ENCODE results near the gene RAB3A. TPM values are rescaled to one million over a fixed set of nuclear protein-coding genes. Genes with fewer than 3 reads are reported as not detected.

The RAB3A gene
- total RNA-seq, 3 donors from 2014 or later (not counting 1 experiment from before 2014, with no cell fraction given) = 5.2 to 7.8 (median 7.6) TPM

DNA sequence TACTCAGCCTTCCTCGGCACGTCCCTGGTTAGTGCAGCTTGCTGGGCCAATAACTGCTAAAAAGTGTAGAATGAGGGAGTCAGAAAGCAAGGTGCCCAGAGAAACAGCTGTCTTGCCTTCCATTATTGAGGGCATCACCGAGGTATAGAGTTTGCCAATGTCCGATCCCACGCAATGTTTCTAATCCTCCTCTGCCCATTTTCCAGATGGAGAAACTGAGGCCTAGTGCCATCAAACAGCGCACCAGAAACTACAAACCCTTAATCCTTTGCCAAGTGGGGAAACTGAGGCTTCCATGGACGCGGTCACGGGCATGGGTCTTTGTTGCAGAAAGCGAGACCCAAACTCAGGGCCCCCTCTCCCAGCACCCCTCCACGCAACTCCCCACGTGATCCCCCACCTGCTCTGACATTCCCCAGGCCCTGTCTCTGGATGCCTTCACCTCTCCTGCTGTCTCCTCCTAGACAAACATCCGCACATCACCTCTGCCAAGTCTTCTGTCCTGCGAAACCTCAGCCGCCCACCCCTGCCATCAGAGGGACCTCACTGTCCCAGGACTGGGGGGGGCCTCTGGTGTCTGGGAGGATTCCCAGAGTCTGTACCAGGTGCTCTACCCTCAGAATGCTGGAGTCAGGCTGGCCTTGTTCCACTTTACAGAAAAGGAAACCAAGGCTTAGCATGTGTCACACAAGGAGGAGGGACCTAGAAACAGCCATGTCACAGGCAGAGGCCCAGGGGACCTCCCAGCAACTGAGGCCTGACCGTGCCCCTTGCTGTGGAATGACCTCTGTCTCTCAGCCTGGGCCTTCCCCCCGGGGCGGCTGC lies 23.3 kb upstream of the RAB3A start:
- Mint-ChIP-seq H3K9me3 (no peaks in the 10 kb centered on the region), H3K27ac (no peak overlapping the region), H3K36me3 (no peaks in the 10 kb centered on the region), H3K4me1 (peaks cover 9 to 17% of the 10 kb centered on the region in 2 donors), H3K4me3 (no peak overlapping the region), H3K27me3 (ENCODE audit: low read depth in 2 of 2) (peaks cover 47 to 66% of the 10 kb centered on the region in 2 donors)
- Histone ChIP-seq H3K4me3 (ENCODE audit: low read length) (no peak overlapping the region), H3K36me3 (ENCODE audit: control insufficient read depth, insufficient read depth, low read length) (no peaks in the 10 kb centered on the region), H3K27ac (ENCODE audit: low read length) (no peak overlapping the region), H3K27me3 (ENCODE audit: control insufficient read depth, insufficient read depth, low read length) (peaks cover 39% of the 10 kb centered on the region), H3K9me3 (ENCODE audit: control insufficient read depth, insufficient read depth, low read length) (no peaks in the 10 kb centered on the region), H3K4me1 (ENCODE audit: control insufficient read depth, insufficient read depth, low read length) (peaks cover 19% of the 10 kb centered on the region)
- DNase-seq = no peak
- ATAC-seq = no peak
- intact Hi-C loops (cut with micrococcal nuclease) = no loop called here
- WGBS (ENCODE audit: insufficient coverage) = 83% methylated on average over 18 of the region's 18 CpGs
- TF ChIP-seq, protein P1, sequence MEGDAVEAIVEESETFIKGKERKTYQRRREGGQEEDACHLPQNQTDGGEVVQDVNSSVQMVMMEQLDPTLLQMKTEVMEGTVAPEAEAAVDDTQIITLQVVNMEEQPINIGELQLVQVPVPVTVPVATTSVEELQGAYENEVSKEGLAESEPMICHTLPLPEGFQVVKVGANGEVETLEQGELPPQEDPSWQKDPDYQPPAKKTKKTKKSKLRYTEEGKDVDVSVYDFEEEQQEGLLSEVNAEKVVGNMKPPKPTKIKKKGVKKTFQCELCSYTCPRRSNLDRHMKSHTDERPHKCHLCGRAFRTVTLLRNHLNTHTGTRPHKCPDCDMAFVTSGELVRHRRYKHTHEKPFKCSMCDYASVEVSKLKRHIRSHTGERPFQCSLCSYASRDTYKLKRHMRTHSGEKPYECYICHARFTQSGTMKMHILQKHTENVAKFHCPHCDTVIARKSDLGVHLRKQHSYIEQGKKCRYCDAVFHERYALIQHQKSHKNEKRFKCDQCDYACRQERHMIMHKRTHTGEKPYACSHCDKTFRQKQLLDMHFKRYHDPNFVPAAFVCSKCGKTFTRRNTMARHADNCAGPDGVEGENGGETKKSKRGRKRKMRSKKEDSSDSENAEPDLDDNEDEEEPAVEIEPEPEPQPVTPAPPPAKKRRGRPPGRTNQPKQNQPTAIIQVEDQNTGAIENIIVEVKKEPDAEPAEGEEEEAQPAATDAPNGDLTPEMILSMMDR (IDR thresholded peaks at IDR 0.05) = no peak

DNA sequence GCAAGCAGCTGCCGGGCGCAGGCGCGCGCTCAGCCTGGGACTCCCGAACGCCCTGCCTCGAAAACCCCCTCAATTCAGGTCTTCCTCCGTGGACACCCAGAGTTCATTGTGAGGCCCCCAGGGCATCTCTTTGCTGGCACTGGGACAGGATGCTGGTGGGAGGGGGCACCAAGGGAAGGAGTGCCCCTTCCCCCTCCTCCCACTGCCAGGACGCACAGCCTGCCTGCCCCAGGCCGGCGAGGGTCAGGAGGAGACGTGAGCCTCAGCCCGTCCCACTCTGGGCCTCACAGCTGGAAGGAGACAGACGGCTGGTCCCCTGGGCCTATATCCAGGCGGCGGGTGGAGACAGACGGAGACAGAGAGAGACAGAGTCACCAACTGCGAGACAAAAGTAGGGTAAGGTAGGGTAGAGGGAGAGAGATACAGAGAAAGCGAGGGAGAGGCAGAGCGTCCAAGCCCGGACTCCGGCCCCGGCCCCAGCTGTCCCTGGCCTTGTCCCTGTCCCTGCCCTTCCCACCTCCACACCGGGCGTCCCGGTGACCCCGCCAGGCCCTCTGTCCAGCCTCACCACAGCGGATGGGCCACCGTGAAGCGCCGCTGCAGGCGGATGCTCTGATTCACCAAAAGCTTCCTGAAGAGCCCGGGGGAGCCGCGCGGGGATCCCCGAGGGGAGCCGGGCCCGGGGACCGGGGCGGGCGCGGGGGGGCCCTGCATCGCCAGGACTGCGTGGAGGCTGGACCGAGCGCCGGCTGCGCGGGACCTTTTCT lies 22.0 kb upstream of the RAB3A start, which contains the start of gene PDE4C:
PDE4C (minus strand) TSS at position 737 of the 767 bp plus-strand sequence; CDS start at position 714, 23 bp downstream.
- Mint-ChIP-seq H3K27me3 (ENCODE audit: low read depth in 2 of 2) (peaks cover 44 to 65% of the 10 kb centered on the region in 2 donors), H3K36me3 (no peaks in the 10 kb centered on the region), H3K9me3 (no peaks in the 10 kb centered on the region), H3K27ac (no peak within 1 kb of the TSS), H3K4me1 (peaks cover 9 to 17% of the 10 kb centered on the region in 2 donors), H3K4me3 (no peak within 1 kb of the TSS)
- Histone ChIP-seq H3K4me3 (ENCODE audit: low read length) (no peak within 1 kb of the TSS), H3K27me3 (ENCODE audit: control insufficient read depth, insufficient read depth, low read length) (peaks cover 35% of the 10 kb centered on the region), H3K27ac (ENCODE audit: low read length) (no peak within 1 kb of the TSS), H3K4me1 (ENCODE audit: control insufficient read depth, insufficient read depth, low read length) (peaks cover 19% of the 10 kb centered on the region), H3K9me3 (ENCODE audit: control insufficient read depth, insufficient read depth, low read length) (no peaks in the 10 kb centered on the region), H3K36me3 (ENCODE audit: control insufficient read depth, insufficient read depth, low read length) (no peaks in the 10 kb centered on the region)
- no peak for DNase-seq
- intact Hi-C loops (cut with micrococcal nuclease) = no loop called here
- WGBS (ENCODE audit: insufficient coverage) = 5% methylated on average over 51 of the region's 51 CpGs
- ATAC-seq = peak in 2 of 3 donors; percentile 8 to 19
- TF ChIP-seq, protein P1 (IDR thresholded peaks at IDR 0.05) = no peak

DNA sequence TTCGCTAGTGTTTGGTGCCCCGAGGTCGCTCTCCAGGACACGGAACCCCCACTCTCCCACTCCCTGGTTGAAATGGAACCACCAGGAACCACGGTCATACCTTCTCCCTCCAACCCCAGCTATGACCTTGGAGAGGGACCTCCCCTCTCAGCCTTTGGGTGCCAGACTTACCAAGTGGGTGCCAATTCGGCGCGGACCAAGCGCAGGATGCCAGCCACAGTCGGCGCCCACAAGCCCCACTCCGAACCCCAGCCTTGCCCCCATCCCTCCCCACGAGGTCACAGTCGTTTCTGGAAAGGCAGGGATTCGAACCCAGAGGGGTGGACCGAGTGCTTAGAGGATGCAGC lies 21.5 kb upstream of the RAB3A start:
- Histone ChIP-seq H3K4me3 (ENCODE audit: low read length) (no peak overlapping the region), H3K9me3 (ENCODE audit: control insufficient read depth, insufficient read depth, low read length) (no peaks in the 10 kb centered on the region), H3K27me3 (ENCODE audit: control insufficient read depth, insufficient read depth, low read length) (peaks cover 35% of the 10 kb centered on the region), H3K36me3 (ENCODE audit: control insufficient read depth, insufficient read depth, low read length) (no peaks in the 10 kb centered on the region), H3K4me1 (ENCODE audit: control insufficient read depth, insufficient read depth, low read length) (peaks cover 19% of the 10 kb centered on the region), H3K27ac (ENCODE audit: low read length) (no peak overlapping the region)
- Mint-ChIP-seq H3K4me3 (no peak overlapping the region), H3K27me3 (ENCODE audit: low read depth in 2 of 2) (peaks cover 41 to 65% of the 10 kb centered on the region in 2 donors), H3K27ac (no peak overlapping the region), H3K4me1 (peaks cover 9 to 17% of the 10 kb centered on the region in 2 donors), H3K9me3 (no peaks in the 10 kb centered on the region), H3K36me3 (no peaks in the 10 kb centered on the region)
- WGBS (ENCODE audit: insufficient coverage) = 16% methylated on average over 16 of the region's 16 CpGs
- TF ChIP-seq, protein P1 (IDR thresholded peaks at IDR 0.05) = no peak
- intact Hi-C loops (cut with micrococcal nuclease) = no loop called here
- no peak for ATAC-seq
- no peak for DNase-seq
